ENCODE results near the gene AFG1L.

GRCh38 chr6:108341372-108341771, 46.5 kb downstream of the AFG1L start:
- TF ChIP-seq POLR2AphosphoS5 (IDR thresholded peaks at IDR 0.05; ENCODE audit: low read depth, low read length) (no peak), TAF1 (IDR thresholded peaks at IDR 0.05; ENCODE audit: low read depth, low read length) (no peak), POLR2A (IDR thresholded peaks at IDR 0.05; ENCODE audit: low read depth, low read length) (no peak)

All from GM12891 (cell line).